Neuron (in vitro differentiated cells): ENCODE data around the gene GRM5.

Source experiments
- H2AFZ ChIP-seq: one replicate; pipeline ENCODE4 v1.6.1; 2013; ENCODE audit warnings: low read depth, mild to moderate bottlenecking, inconsistent platforms, low read length, moderate library complexity
- H3K27me3 ChIP-seq: one replicate; pipeline ENCODE4 v1.6.1; 2013; ENCODE audit warnings: low read length; ENCODE audit not compliant: insufficient read depth
- H3K36me3 ChIP-seq: one replicate; pipeline ENCODE4 v1.6.1; 2013; ENCODE audit warnings: low read length; ENCODE audit not compliant: insufficient read depth
- H3K4me1 ChIP-seq: one replicate; pipeline ENCODE4 v1.6.1; 2013; ENCODE audit warnings: low read length; ENCODE audit not compliant: insufficient read depth
- H3K4me3 ChIP-seq: 2 replicates; pipeline ENCODE4 v1.5.1; 2013; ENCODE audit warnings: mild to moderate bottlenecking, low read length, moderate library complexity
- H3K9me3 ChIP-seq: one replicate; pipeline ENCODE4 v1.6.1; 2013; ENCODE audit warnings: low read length

Gene GRM5

DNA sequence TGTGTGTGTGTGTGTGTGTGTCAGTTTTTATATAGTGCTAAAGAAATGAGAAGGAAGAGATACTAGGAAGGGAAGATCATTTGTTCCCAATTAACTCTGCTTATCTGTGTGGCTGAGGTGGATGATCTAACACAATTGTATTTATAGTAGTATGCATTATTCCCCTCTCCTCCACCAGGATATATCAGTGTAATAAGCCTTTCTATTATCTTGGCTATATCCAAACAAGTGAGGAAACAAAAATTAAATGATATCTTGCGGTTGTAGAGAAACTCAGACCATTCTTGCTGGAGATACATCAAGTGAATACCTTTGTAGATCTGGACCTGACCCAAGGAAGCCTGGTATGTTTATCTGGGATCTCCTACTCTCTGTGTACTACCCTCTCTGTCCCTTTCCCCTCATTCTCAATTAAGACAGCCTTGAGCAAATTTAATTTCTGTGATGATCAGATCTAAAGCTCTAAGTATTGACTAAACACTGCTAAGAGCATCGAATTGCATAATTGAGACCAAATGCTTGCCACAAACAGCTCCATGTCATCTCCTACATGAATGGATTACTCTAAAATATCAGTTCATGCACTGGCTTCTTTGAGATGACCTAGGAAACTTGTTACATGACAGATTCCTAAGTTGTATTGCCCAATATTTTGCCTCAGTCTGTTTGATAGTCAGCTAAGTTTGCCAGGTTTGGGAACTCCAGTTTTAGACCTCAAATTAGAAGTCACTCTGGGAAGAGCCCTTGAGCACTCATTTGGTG, 543.0 kb downstream of the GRM5 start:
- Histone ChIP-seq H2AFZ (no peak overlapping the region), H3K27me3 (no peaks in the 10 kb centered on the region), H3K4me1 (no peaks in the 10 kb centered on the region), H3K4me3 (no peak overlapping the region), H3K36me3 (no peaks in the 10 kb centered on the region), H3K9me3 (no peaks in the 10 kb centered on the region)

DNA sequence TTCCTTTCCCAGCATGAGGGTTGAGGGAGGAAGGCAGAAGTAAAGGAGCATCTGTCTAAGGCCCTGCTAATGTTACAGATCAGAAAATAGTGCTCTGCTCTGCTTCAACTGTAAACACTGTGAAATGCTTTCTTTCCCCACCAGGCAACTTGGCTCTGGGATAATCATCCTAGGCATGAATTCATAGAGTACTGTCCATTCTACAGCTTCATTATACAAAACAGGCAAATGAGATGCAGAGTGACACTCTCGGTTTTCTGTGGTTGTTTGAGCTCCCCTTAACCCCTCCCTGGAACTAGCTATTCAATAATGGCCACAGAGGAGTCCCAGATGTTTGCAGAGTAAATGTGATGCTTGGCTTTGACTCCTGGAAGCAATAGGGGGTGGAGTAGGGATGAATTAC, 544.0 kb downstream of the GRM5 start:
- no peak overlapping the region for H2AFZ ChIP-seq
- no peaks in the 10 kb centered on the region for H3K4me1 ChIP-seq
- H3K27me3 ChIP-seq: no peaks in the 10 kb centered on the region
- no peak overlapping the region for H3K4me3 ChIP-seq
- no peaks in the 10 kb centered on the region for H3K36me3 ChIP-seq
- no peaks in the 10 kb centered on the region for H3K9me3 ChIP-seq

DNA sequence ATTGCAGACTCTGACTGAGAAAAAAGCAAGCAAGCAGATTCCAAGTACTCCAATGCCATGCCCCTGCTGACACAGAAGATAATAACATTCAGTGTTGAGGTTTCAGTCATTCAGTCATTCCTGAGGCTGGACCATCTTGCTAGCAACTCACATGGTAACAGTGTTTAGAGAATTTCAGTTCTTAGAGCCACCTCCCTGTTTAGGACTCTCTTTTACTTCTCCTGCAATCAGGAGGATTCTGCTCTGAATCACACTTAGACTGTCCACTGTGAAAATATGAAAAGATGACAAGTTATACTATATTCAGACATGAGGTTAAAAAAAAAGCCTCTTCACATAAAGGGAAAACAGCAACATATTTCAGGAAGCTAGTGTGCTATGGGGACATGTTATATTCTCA, 544.4 kb downstream of the GRM5 start:
- H3K36me3 ChIP-seq: no peaks in the 10 kb centered on the region

DNA sequence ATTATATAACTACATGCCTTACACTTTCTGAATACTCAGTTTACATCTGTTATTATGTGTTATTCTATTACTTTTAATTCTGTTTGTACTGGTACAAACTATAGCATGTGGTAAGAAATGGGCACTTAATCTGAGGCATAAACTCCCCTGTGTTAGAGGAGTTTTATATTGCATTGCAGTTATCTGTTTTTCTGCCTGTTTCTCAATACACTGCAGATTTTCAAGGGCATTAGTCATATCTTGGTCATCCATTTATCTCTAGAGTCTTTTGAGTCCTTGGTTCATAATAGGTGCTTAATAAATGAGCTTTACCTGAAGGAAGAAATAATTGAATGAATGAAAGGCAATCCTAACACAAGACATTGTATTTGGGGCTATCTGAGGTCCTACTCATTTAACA, 545.4 kb downstream of the GRM5 start:
- H3K9me3 ChIP-seq: no peaks in the 10 kb centered on the region
- H3K27me3 ChIP-seq: no peaks in the 10 kb centered on the region
- H3K36me3 ChIP-seq: no peaks in the 10 kb centered on the region
- H2AFZ ChIP-seq: no peak overlapping the region
- no peaks in the 10 kb centered on the region for H3K4me1 ChIP-seq
- no peak overlapping the region for H3K4me3 ChIP-seq

More for the DNA sequence above, 544.4 kb downstream of the GRM5 start:
- H3K4me3 ChIP-seq: no peak overlapping the region
- H3K27me3 ChIP-seq: no peaks in the 10 kb centered on the region
- no peak overlapping the region for H2AFZ ChIP-seq
- no peaks in the 10 kb centered on the region for H3K4me1 ChIP-seq
- H3K9me3 ChIP-seq: no peaks in the 10 kb centered on the region

GRCh38 chr11:88515002-88515401, 550.8 kb downstream of the GRM5 start:
- no peaks in the 10 kb centered on the region for H3K9me3 ChIP-seq
- H3K27me3 ChIP-seq: no peaks in the 10 kb centered on the region
- H3K4me1 ChIP-seq: no peaks in the 10 kb centered on the region
- H2AFZ ChIP-seq: no peak overlapping the region
- no peak overlapping the region for H3K4me3 ChIP-seq
- H3K36me3 ChIP-seq: no peaks in the 10 kb centered on the region

GRCh38 chr11:88511006-88511405, 554.8 kb downstream of the GRM5 start:
- Histone ChIP-seq H3K4me1 (no peaks in the 10 kb centered on the region), H3K9me3 (no peaks in the 10 kb centered on the region), H3K27me3 (no peaks in the 10 kb centered on the region), H2AFZ (no peak overlapping the region), H3K4me3 (no peak overlapping the region), H3K36me3 (no peaks in the 10 kb centered on the region)

- no peaks in the 10 kb centered on the region for H3K4me1 ChIP-seq
- H2AFZ ChIP-seq: no peak overlapping the region
- no peaks in the 10 kb centered on the region for H3K27me3 ChIP-seq
- H3K36me3 ChIP-seq: no peaks in the 10 kb centered on the region
- no peak overlapping the region for H3K4me3 ChIP-seq
- no peaks in the 10 kb centered on the region for H3K9me3 ChIP-seq
These were observed 556.8 kb downstream of the GRM5 start for GRCh38 chr11:88508759-88509581.

DNA sequence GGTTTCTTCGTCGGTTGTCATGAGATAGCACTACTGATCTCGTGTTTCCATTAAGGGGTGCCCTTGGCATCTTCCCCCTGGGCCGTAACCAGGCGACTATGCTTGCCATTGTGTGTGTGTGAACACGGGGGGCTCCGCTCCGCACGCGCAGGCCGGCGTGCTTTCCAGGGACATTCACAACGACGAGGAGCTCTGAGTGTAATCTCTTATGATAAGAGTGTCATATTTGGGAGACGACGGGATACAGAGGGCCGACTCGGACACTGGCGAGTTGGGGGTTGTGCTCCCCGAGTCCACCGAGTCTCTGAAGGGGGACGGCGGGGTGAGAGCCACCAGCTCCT, 557.4 kb downstream of the GRM5 start:
- H3K4me1 ChIP-seq: no peaks in the 10 kb centered on the region
- H3K9me3 ChIP-seq: no peaks in the 10 kb centered on the region
- H3K36me3 ChIP-seq: no peaks in the 10 kb centered on the region
- H2AFZ ChIP-seq: no peak overlapping the region
- H3K27me3 ChIP-seq: no peaks in the 10 kb centered on the region
- H3K4me3 ChIP-seq: no peak overlapping the region

DNA sequence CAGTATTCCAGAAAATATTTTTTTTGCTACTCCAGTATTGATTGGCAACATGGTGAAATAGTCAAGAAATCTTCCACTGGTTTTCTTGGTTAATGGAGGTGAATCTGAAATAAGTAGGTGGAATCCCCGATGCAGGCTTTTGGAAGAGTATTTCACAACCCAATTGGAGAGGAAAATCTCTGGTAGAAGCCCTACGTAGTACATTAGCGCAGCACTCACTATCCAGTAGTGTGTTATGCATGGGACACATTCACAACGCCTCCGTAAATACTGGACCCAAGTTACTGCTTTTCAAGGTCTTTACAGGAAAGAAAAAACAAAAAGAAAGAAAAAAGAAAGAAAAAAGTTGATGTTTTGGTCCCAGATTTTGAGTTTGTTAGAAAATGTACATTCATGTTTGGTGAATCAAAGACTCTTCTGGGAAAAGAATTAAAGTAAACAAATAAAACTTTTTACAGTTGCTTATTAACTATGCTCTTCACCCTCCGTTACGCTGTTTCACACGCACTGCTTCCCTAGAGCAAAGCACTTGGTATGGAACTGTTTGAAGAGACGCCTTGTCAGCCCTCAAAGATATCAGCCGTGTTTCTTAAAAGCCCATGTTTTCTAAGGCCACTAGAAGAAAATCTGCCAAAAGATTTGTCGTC, 557.9 kb downstream of the GRM5 start:
- Histone ChIP-seq H3K36me3 (no peaks in the 10 kb centered on the region), H2AFZ (no peak overlapping the region), H3K4me1 (no peaks in the 10 kb centered on the region), H3K27me3 (no peaks in the 10 kb centered on the region), H3K9me3 (no peaks in the 10 kb centered on the region), H3K4me3 (no peak overlapping the region)

DNA sequence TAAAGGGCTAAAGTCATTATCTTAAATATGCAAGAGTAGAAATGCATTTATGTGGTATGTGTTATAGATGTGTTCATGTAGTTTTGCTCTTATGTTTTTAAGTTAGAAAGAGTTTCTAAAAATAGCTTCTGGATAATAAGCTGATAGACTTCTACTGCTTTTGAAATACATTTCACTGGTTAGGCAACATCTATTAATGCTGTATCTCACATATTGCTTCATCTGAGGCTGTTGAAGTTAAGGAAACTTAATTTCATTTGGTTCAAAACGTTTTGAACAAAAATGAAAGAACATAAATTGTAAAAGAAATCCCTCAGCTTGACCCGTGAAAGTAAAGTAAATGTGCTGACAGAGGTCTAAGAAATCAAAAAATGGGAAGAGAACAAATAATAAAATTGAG, 564.2 kb downstream of the GRM5 start:
- Histone ChIP-seq H3K27me3 (no peaks in the 10 kb centered on the region), H3K4me3 (no peak overlapping the region), H3K4me1 (no peaks in the 10 kb centered on the region), H2AFZ (no peak overlapping the region), H3K36me3 (no peaks in the 10 kb centered on the region), H3K9me3 (no peaks in the 10 kb centered on the region)

GRCh38 chr11:88495836-88496235, 569.9 kb downstream of the GRM5 start:
- no peak overlapping the region for H3K4me3 ChIP-seq
- H3K27me3 ChIP-seq: no peaks in the 10 kb centered on the region
- no peak overlapping the region for H2AFZ ChIP-seq
- no peaks in the 10 kb centered on the region for H3K36me3 ChIP-seq
- no peaks in the 10 kb centered on the region for H3K9me3 ChIP-seq
- H3K4me1 ChIP-seq: no peaks in the 10 kb centered on the region

DNA sequence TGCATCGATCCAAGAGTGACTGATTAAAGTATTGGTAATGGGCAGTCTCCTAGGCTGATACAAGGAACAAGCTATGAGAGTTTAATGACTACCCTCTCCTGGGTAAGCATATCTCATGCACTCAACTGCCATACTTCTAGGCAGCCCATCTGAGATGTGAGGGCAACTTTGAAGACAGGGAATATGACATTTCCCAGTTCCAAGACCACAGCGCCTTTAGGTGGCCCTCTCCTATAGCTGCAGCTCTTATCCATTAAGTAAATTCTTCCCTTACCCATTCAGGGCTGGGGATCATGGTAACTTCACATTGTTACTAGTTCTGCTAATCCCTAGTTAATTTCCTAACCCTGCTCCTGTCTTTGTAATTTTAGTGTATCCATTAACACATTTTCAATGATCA, 570.9 kb downstream of the GRM5 start:
- Histone ChIP-seq H2AFZ (no peak overlapping the region), H3K4me3 (no peak overlapping the region), H3K27me3 (no peaks in the 10 kb centered on the region), H3K4me1 (no peaks in the 10 kb centered on the region), H3K9me3 (no peaks in the 10 kb centered on the region), H3K36me3 (no peaks in the 10 kb centered on the region)

GRCh38 chr11:88491674-88492073, 574.1 kb downstream of the GRM5 start:
- H3K27me3 ChIP-seq: no peaks in the 10 kb centered on the region
- no peaks in the 10 kb centered on the region for H3K36me3 ChIP-seq
- H3K4me1 ChIP-seq: no peaks in the 10 kb centered on the region
- H3K9me3 ChIP-seq: no peaks in the 10 kb centered on the region
- no peak overlapping the region for H3K4me3 ChIP-seq
- H2AFZ ChIP-seq: no peak overlapping the region
